GM12873 (cell line): ENCODE data around the gene LDAF1.

Experiments
- TF ChIP-seq, protein P1 (sequence below): IDR thresholded peaks from 2 replicates; pipeline ENCODE4 v1.5.1; 2012; ENCODE audit warnings: low read depth, mild to moderate bottlenecking, moderate library complexity, low read length, control low read depth; ENCODE audit not compliant: insufficient read depth; ENCODE audit errors: missing control alignments

Gene LDAF1

DNA sequence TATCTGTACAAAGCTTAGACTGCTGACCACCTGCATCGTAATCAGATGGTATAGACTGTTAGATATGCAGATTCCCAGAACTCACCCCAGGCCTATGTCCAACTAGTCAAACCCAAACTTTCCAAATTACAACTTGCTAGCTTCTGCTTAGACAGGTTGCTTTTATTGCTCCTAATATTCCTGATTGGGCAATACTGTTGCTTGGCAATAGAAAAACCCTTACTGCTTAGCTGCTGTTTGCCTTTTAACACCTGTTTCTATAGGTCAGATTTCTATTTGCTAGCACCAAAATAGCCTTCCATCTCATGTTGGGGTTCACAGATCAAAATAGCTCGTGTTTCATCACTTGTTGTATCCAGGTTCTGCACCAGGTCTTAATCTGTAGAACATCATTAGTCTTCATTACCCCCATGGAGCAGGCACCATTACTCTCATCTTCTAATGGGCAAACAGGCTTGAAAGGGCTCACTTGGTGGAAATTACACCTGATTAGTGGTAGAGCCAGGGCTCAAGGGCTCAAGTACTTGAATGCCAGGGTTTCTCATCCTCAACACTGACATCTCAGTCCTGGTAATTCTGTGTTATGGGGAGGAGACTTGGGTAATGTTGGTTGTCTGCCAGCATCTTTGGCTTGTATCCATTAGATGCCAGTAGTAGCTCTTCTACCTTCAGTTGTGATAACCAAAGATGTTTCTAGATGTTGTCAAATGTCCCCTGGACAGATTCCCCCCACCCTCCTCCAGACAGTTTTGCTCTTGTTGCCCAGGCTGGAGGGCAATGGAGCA, 50.2 kb downstream of the LDAF1 start:
- TF ChIP-seq, protein P1, sequence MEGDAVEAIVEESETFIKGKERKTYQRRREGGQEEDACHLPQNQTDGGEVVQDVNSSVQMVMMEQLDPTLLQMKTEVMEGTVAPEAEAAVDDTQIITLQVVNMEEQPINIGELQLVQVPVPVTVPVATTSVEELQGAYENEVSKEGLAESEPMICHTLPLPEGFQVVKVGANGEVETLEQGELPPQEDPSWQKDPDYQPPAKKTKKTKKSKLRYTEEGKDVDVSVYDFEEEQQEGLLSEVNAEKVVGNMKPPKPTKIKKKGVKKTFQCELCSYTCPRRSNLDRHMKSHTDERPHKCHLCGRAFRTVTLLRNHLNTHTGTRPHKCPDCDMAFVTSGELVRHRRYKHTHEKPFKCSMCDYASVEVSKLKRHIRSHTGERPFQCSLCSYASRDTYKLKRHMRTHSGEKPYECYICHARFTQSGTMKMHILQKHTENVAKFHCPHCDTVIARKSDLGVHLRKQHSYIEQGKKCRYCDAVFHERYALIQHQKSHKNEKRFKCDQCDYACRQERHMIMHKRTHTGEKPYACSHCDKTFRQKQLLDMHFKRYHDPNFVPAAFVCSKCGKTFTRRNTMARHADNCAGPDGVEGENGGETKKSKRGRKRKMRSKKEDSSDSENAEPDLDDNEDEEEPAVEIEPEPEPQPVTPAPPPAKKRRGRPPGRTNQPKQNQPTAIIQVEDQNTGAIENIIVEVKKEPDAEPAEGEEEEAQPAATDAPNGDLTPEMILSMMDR: no peak

DNA sequence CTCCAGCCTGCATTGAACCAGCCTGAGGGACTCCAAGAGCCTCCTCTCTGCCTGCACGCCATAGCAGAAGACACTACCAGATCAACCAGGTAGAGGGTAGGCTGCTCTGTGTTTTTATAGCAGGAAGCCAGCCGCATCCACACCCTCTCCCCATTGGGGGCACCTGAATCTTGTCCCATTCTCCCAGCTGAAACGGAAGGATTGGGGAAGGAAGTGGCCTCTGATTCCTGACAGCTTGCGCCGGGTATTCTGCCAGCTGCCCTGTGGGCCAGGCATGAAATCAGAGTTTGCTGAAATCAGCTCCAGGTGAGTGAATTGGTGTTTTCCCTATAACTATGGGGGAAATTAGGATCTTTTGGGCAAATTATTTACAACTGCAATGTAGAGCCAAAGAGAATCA, 53.0 kb downstream of the LDAF1 start, which contains the start of gene ZP2:
Gene ZP2, minus strand, starts transcription at position 89 of the 400 bp plus-strand sequence. Its CDS starts 27 bp downstream, at position 62.
- TF ChIP-seq, protein P1: no peak

DNA sequence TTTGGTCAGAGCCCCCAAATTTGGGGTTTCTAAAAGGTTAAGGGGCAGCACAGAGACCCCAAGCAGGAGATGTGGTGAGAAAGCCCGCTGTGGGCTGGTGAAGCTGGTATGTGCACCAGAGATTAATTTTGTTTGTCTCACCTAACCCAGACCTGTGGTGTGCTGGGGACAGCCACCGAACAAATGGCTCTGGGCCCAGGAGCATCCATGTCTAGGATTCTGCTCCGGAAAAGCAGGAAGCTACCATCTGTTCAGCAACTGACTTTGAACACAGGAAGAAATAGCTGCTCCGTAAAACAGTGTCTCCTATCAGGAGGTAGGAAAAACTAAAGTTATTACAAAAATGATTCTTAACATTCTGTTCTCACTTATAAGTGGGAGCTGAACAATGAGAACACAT, 55.6 kb downstream of the LDAF1 start:
- TF ChIP-seq, protein P1: no peak

DNA sequence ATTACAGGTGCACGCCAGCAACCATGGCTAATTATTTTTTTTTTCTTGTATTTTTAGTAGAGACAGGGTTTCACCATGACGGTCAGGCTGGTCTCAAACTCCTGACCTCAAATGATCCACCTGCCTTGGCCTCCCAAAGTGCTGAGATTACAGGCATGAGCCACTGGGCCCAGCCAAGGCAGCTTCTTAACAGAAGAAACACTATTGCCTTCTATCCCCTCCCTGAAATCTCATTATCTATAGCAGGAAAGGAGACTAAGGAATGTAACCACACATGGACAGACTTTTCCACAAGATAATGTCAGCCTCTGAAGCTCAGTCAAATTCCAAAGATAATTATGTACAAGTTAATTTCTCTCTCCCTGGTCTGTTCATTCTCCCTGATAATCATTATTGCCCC, 58.6 kb downstream of the LDAF1 start:
- TF ChIP-seq, protein P1: no peak

DNA sequence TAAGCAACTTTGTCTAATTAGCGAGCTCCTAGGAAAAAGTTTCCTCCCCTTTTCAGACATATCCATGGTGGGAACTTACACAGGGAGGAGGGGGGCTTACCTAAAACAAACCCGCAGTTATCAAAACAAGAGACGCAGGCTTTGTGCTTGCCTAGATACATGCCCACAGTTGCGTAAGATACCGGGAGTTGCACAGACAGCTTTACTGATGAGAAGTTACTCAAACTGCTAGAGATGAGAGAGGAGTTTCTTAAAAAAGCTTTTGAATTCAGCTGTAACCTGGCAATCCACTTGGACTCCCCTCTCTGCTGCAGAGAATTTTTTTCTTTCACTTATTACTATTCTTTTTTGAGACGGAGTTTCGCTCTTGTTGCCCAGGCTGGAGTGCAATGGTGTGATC, 59.7 kb downstream of the LDAF1 start:
- TF ChIP-seq, protein P1: no peak

DNA sequence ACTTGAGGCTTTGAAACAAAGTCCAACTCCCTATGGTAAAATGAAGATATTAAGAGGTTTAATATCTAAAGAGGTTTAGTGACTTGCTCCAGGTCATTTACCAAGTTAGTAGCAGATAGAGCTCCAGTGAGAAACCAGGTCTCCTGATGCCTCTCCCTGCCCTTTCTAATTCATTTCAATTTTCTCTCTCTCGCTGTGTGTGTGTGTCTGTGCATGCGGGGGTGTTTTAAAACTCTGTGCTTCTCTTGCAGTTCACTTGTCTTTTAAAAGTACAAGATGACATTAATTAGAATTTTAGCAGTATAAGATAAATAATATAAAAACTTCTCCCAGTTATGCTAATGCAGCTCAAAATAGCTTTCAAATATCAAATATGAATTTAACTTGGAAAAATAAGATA, 61.1 kb downstream of the LDAF1 start:
- TF ChIP-seq, protein P1: no peak

DNA sequence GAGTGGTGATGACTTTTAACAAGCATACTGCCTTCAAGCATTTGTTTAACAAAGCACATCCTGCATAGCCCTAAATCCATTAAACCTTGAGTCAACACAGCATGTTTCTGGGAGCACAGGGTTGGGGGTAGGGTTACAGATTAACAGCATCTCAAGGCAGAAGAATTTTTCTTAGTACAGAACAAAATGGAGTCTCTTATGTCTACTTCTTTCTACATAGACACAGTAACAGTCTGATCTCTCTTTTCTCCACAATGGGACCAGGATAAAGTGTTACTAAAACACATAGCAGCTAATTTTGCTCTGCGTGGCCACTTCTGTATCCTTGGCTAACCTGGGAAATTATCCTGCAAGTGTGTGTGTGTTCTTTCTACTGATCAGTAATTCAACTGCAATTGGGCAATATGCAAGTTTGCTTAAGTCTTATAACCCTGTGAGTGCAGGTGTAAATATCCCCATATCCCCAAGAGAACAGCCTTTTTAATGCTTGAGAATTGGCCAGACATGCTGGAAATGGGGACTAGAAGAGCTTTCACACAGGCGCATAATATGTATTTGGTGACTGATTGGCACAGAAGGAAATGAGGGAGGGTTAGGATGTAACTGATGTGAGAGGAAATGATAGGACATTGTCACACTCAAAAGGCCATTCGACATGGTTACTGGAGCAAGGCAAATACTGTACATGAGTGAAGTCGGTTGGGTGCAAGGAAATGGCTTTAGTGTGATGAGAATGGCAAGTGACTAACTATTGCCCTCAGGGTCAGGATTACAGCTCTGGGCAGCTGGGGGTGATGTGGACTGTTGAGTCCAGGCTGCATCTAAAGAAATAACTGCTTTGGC, 64.2 kb downstream of the LDAF1 start:
- TF ChIP-seq, protein P1: no peak
